Thyroid gland (tissue), 4 donors: Measurements from ENCODE around the gene LSMEM2. TPM values are rescaled to one million over a fixed set of nuclear protein-coding genes. Genes with fewer than 3 reads are reported as not detected.
A peak's percentile ranks its signal among the peaks of the same experiment; 100 is the strongest.

Source experiments
- DNase-seq, 2 donors: peaks; one replicate each; pipeline ENCODE4 v3.0.0-alpha.2; 2019
- H3K27ac ChIP-seq, 3 donors: fragments of 200-600 bp; sonication (generic); 1 replicate in 2 of 3; 2 replicates in 1 of 3; pipeline ENCODE4 v1.5.1; 2016 to 2019; ENCODE audit warnings: mild to moderate bottlenecking in 1 of 3, moderate library complexity in 1 of 3
- H3K27me3 ChIP-seq: fragments of 200-600 bp; sonication (generic); one replicate; pipeline ENCODE4 v1.5.1; 2019
- H3K36me3 ChIP-seq, 2 donors: fragments of 200-600 bp; sonication (generic); one replicate each; pipeline ENCODE4 v1.5.1; 2016 to 2019
- H3K4me1 ChIP-seq, 2 donors: fragments of 200-600 bp; sonication (generic); one replicate each; pipeline ENCODE4 v1.5.1; 2017 to 2019
- H3K4me3 ChIP-seq, 3 donors: fragments of 200-600 bp; sonication (generic); replicated peaks in 1 of 3; 1 replicate in 2 of 3; 2 replicates in 1 of 3; pipeline ENCODE4 v1.5.1; 2016; ENCODE audit warnings: mild to moderate bottlenecking in 1 of 3
- H3K9me3 ChIP-seq: fragments of 200-600 bp; sonication (generic); one replicate; pipeline ENCODE4 v1.5.1; 2017
- CTCF ChIP-seq, 6 experiments: fragments of 200-600 bp in 3 of 6; fragments of 450-650 bp in 3 of 6; sonication (generic) in 3 of 6; IDR thresholded peaks; one replicate each; pipeline ENCODE4 v1.5.1; 2016 to 2019; ENCODE audit warnings: antibody characterized with exemption in 6 of 6, mild to moderate bottlenecking in 2 of 6, inconsistent platforms in 1 of 6, moderate library complexity in 1 of 6
- POLR2A ChIP-seq, 2 donors: fragments of 450-650 bp; IDR thresholded peaks; one replicate each; pipeline ENCODE4 v1.6.1; 2017; ENCODE audit warnings: antibody characterized with exemption in 2 of 2, mild to moderate bottlenecking in 2 of 2, moderate library complexity in 1 of 2
- WGBS, 2 donors: methylation state at CpG; one replicate each; pipeline ENCODE4 v1.1.5; 2017; 5-methylcytosine and 5-hydroxymethylcytosine counted together
- intact Hi-C: fragments of 100-400 bp; cut with DNase I; formaldehyde crosslinking; loops from one replicate; pipeline ENCODE4 v1.15.1; 2023
- total RNA-seq, 4 donors: library from RNA; depleted of rRNA; stranded (reverse); fragments of >200 nt; gene quantifications; one replicate each; pipeline ENCODE4 v1.2.3, GENCODE V29; 2016

The LSMEM2 gene
- total RNA-seq, 4 donors from 2014 or later = not detected

GRCh38 chr3:50237133-50237651 is 41.7 kb upstream of the LSMEM2 start:
- Histone ChIP-seq H3K27ac (peak overlapping the region; percentile 80 to 90 (median 83)), H3K4me1 (peaks cover 29 to 44% of the 10 kb centered on the region in 2 donors), H3K4me3 (peak overlapping the region; percentile 19 to 83 (median 82)), H3K9me3 (no peaks in the 10 kb centered on the region), H3K27me3 (no peaks in the 10 kb centered on the region), H3K36me3 (peaks cover 3 to 4% of the 10 kb centered on the region in 2 donors)
- intact Hi-C loops = no loop called here
- WGBS, 2 donors = 2 to 5% methylated on average over 7 of the region's 7 CpGs
- peak; percentile 54 for DNase-seq
- TF ChIP-seq CTCF (IDR thresholded peaks at IDR 0.05) (no peak), POLR2A (IDR thresholded peaks at IDR 0.05) (no peak)

- intact Hi-C loops = no loop called here
Measured at GRCh38 chr3:50237754-50238548, 40.9 kb upstream of the LSMEM2 start.

GRCh38 chr3:50238549-50239026 is 40.3 kb upstream of the LSMEM2 start:
- Histone ChIP-seq H3K4me3 (peak overlapping the region in 2 of 3 donors; percentile 82 to 83), H3K27ac (peak overlapping the region; percentile 80 to 90 (median 83)), H3K36me3 (peaks cover 3 to 4% of the 10 kb centered on the region in 2 donors), H3K4me1 (peaks cover 39 to 58% of the 10 kb centered on the region in 2 donors), H3K27me3 (no peaks in the 10 kb centered on the region), H3K9me3 (no peaks in the 10 kb centered on the region)
- intact Hi-C loops = no loop called here
- peak; percentile 82 to 83 for DNase-seq
- WGBS, 2 donors = 20 to 54% methylated on average over 1 to 7 of the region's 7 CpGs
- peak in 1 of 2 donors; percentile 7 for TF ChIP-seq POLR2A (IDR thresholded peaks at IDR 0.05)
- TF ChIP-seq CTCF (IDR thresholded peaks at IDR 0.05) = no peak

More at GRCh38 chr3:50237754-50238548, 40.9 kb upstream of the LSMEM2 start:
- no peaks in the 10 kb centered on the region for H3K27me3 ChIP-seq
- 2% methylated on average over 9 to 21 of the region's 31 CpGs for WGBS, 2 donors
- peaks cover 36 to 51% of the 10 kb centered on the region in 2 donors for H3K4me1 ChIP-seq
- TF ChIP-seq POLR2A (IDR thresholded peaks at IDR 0.05) (peak in 1 of 2 donors; percentile 76), CTCF (IDR thresholded peaks at IDR 0.05) (no peak)
- peaks cover 3 to 4% of the 10 kb centered on the region in 2 donors for H3K36me3 ChIP-seq
- H3K9me3 ChIP-seq = no peaks in the 10 kb centered on the region
- H3K4me3 ChIP-seq = peak overlapping the region; percentile 19 to 83 (median 82)
- H3K27ac ChIP-seq = peak overlapping the region; percentile 80 to 90 (median 83)
- DNase-seq = peak; percentile 88 to 90

GRCh38 chr3:50239649-50240048 is 39.2 kb upstream of the LSMEM2 start:
- TF ChIP-seq CTCF (IDR thresholded peaks at IDR 0.05) (no peak), POLR2A (IDR thresholded peaks at IDR 0.05) (no peak)
- peaks cover 41 to 66% of the 10 kb centered on the region in 2 donors for H3K4me1 ChIP-seq
- intact Hi-C loops = no loop called here
- peaks cover 3 to 4% of the 10 kb centered on the region in 2 donors for H3K36me3 ChIP-seq
- WGBS, 2 donors = 67 to 79% methylated on average over 3 to 4 of the region's 4 CpGs
- no peak for DNase-seq
- no peaks in the 10 kb centered on the region for H3K9me3 ChIP-seq
- H3K27me3 ChIP-seq = no peaks in the 10 kb centered on the region
- peak overlapping the region in 2 of 3 donors; percentile 80 to 83 for H3K27ac ChIP-seq
- H3K4me3 ChIP-seq = no peak overlapping the region

- no peak for TF ChIP-seq CTCF (IDR thresholded peaks at IDR 0.05)
- intact Hi-C loops = no loop called here
- 65 to 70% methylated on average over 2 to 4 of the region's 4 CpGs for WGBS, 2 donors
- Histone ChIP-seq H3K4me1 (peaks cover 51 to 72% of the 10 kb centered on the region in 2 donors), H3K27ac (peak overlapping the region in 2 of 3 donors; percentile 69 to 86), H3K9me3 (no peaks in the 10 kb centered on the region), H3K4me3 (no peak overlapping the region), H3K27me3 (no peaks in the 10 kb centered on the region), H3K36me3 (peaks cover 3 to 4% of the 10 kb centered on the region in 2 donors)
- DNase-seq = no peak
Measured at GRCh38 chr3:50241163-50241562, 37.7 kb upstream of the LSMEM2 start.
